ENCODE data around the gene ASB2.

ASB2 gene

DNA sequence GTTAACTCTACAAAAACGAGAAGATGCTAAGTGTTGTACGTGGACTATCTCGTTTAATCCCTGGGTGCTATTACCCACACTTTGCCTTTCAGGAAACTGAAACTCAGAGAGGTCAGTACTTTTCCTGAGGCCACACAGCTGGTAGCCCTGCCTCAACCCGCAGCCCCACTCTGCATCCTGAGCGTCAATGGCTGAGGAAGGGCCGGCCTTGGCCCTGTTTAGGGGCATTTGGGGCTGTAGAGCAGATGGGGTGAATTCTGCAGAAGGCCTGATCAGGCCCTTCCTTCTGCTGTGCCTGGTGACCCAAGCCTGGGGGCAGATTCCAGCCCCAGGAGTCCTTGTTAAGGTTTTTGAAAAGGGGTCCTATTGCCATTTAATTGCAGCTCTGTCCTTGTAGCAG, 17.0 kb upstream of the ASB2 start:
- H3F3A ChIP-seq (ENCODE audit: control insufficient read depth, insufficient read depth): no peaks in the 10 kb centered on the region
- no peak overlapping the region for H3K4me2 ChIP-seq (ENCODE audit: low read length)
- H3K4me1 ChIP-seq (ENCODE audit: control insufficient read depth, low read length): peaks cover 8% of the 10 kb centered on the region; the same call in 1 of the 2 replicates
- H3K27ac ChIP-seq (ENCODE audit: low read depth, low read length): no peak overlapping the region
- H3K79me2 ChIP-seq (ENCODE audit: control insufficient read depth, low read length): no peaks in the 10 kb centered on the region
- no peaks in the 10 kb centered on the region for H3K9me2 ChIP-seq (replicated peaks; ENCODE audit: control insufficient read depth, low read length)
- H3K9me3 ChIP-seq (ENCODE audit: control insufficient read depth, insufficient read depth, low read length): no peaks in the 10 kb centered on the region
- H3K27me3 ChIP-seq (ENCODE audit: control insufficient read depth, low read length): 0 out of 2 replicates have a peak, but pooled peaks cover 3% of the 10 kb centered on the region
- H4K20me1 ChIP-seq (ENCODE audit: control insufficient read depth, insufficient read depth, low read depth, low read length): no peaks in the 10 kb centered on the region
- no peak overlapping the region for H3K4me3 ChIP-seq (ENCODE audit: low read length)
- no peak for TF ChIP-seq EZH2phosphoT487 (IDR thresholded peaks at IDR 0.05; ENCODE audit: borderline replicate concordance, low read length)
- TF ChIP-seq, protein P1, sequence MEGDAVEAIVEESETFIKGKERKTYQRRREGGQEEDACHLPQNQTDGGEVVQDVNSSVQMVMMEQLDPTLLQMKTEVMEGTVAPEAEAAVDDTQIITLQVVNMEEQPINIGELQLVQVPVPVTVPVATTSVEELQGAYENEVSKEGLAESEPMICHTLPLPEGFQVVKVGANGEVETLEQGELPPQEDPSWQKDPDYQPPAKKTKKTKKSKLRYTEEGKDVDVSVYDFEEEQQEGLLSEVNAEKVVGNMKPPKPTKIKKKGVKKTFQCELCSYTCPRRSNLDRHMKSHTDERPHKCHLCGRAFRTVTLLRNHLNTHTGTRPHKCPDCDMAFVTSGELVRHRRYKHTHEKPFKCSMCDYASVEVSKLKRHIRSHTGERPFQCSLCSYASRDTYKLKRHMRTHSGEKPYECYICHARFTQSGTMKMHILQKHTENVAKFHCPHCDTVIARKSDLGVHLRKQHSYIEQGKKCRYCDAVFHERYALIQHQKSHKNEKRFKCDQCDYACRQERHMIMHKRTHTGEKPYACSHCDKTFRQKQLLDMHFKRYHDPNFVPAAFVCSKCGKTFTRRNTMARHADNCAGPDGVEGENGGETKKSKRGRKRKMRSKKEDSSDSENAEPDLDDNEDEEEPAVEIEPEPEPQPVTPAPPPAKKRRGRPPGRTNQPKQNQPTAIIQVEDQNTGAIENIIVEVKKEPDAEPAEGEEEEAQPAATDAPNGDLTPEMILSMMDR (IDR thresholded peaks at IDR 0.05; ENCODE audit: low read depth, low read length, poor library complexity, severe bottlenecking): no peak
- no peaks in the 10 kb centered on the region for H3K36me3 ChIP-seq (ENCODE audit: control insufficient read depth, low read length)

DNA sequence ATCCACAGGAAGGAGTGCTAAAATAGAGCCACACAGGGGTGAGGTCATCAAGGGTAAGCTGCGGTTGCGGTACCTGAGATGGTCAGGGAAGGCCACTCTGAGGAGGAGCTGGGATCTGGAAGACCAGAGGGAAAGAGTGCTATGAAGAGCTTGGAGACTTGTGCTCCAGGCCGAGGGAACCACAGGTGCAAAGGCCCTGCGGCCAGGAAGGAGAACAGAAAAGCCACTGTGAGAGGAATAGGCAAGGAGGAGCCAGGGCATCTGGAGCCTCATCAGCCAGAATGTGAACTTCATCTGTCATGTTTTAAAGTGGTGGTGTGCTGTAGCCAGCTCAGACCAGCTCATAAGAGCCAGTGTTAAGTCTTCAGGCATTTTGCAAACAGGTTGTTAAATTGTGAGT, 15.3 kb upstream of the ASB2 start:
- no peak overlapping the region for H3K4me3 ChIP-seq (ENCODE audit: low read length)
- peaks cover 8% of the 10 kb centered on the region; the same call in 1 of the 2 replicates for H3K4me1 ChIP-seq (ENCODE audit: control insufficient read depth, low read length)
- H3K27ac ChIP-seq (ENCODE audit: low read depth, low read length): no peak overlapping the region
- H3K79me2 ChIP-seq (ENCODE audit: control insufficient read depth, low read length): no peaks in the 10 kb centered on the region
- H3K9me3 ChIP-seq (ENCODE audit: control insufficient read depth, insufficient read depth, low read length): no peaks in the 10 kb centered on the region
- H3K4me2 ChIP-seq (ENCODE audit: low read length): no peak overlapping the region
- H3F3A ChIP-seq (ENCODE audit: control insufficient read depth, insufficient read depth): no peaks in the 10 kb centered on the region
- no peaks in the 10 kb centered on the region for H3K36me3 ChIP-seq (ENCODE audit: control insufficient read depth, low read length)
- no peaks in the 10 kb centered on the region for H3K9me2 ChIP-seq (replicated peaks; ENCODE audit: control insufficient read depth, low read length)
- no peak for TF ChIP-seq EZH2phosphoT487 (IDR thresholded peaks at IDR 0.05; ENCODE audit: borderline replicate concordance, low read length)
- TF ChIP-seq, protein P1 (IDR thresholded peaks at IDR 0.05; ENCODE audit: low read depth, low read length, poor library complexity, severe bottlenecking): no peak
- H4K20me1 ChIP-seq (ENCODE audit: control insufficient read depth, insufficient read depth, low read depth, low read length): no peaks in the 10 kb centered on the region
- no peaks in the 10 kb centered on the region for H3K27me3 ChIP-seq (ENCODE audit: control insufficient read depth, low read length)

DNA sequence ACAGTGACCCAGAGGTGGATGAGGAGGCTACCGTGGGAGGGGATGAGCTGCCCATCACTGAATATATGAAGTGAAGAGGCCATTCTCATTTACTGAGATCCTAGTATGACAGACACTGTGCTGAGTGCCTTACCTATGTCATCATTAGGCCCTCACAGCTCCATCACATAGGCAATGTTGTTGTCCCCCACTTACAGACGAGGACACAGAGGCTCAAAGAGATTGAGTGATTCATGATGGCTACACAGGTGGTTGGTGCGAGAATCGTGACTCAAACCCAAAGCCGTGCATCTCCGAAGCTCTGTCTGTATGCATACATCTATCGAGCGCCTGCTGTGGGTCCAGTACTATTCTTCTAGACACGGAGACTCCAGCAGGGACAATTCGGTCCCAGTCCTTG, 14.8 kb upstream of the ASB2 start:
- Histone ChIP-seq H3K79me2 (ENCODE audit: control insufficient read depth, low read length) (no peaks in the 10 kb centered on the region), H3F3A (ENCODE audit: control insufficient read depth, insufficient read depth) (no peaks in the 10 kb centered on the region)

More for the DNA sequence above, 14.8 kb upstream of the ASB2 start:
- Histone ChIP-seq H3K4me2 (ENCODE audit: low read length) (no peak overlapping the region), H3K4me1 (ENCODE audit: control insufficient read depth, low read length) (peaks cover 8% of the 10 kb centered on the region; the same call in 1 of the 2 replicates), H3K9me3 (ENCODE audit: control insufficient read depth, insufficient read depth, low read length) (no peaks in the 10 kb centered on the region), H3K27ac (ENCODE audit: low read depth, low read length) (no peak overlapping the region), H4K20me1 (ENCODE audit: control insufficient read depth, insufficient read depth, low read depth, low read length) (no peaks in the 10 kb centered on the region), H3K36me3 (ENCODE audit: control insufficient read depth, low read length) (no peaks in the 10 kb centered on the region), H3K27me3 (ENCODE audit: control insufficient read depth, low read length) (no peaks in the 10 kb centered on the region), H3K9me2 (replicated peaks; ENCODE audit: control insufficient read depth, low read length) (no peaks in the 10 kb centered on the region), H3K4me3 (ENCODE audit: low read length) (no peak overlapping the region)
- TF ChIP-seq EZH2phosphoT487 (IDR thresholded peaks at IDR 0.05; ENCODE audit: borderline replicate concordance, low read length): no peak
- TF ChIP-seq, protein P1 (IDR thresholded peaks at IDR 0.05; ENCODE audit: low read depth, low read length, poor library complexity, severe bottlenecking): no peak

Data from DOHH2 (cell line).